ENCODE results near the gene GPR135. TPM values are rescaled to one million over a fixed set of nuclear protein-coding genes. Genes with fewer than 3 reads are reported as not detected.

Gene GPR135
- 0.47 and 0.68 TPM in 2 replicates for total RNA-seq

- DNase-seq, result no peak
Measured at GRCh38 chr14:59465316-59466135, at the start of gene GPR135. GPR135 (minus strand) TSS chr14:59465380; CDS start chr14:59465226, 154 bp downstream.

GRCh38 chr14:59511916-59512575 lies 46.9 kb upstream of the GPR135 start:
- DNase-seq, result peak; percentile 26

GRCh38 chr14:59510966-59511365 lies 45.8 kb upstream of the GPR135 start:
- no peak for DNase-seq

GRCh38 chr14:59510001-59510400 lies 44.8 kb upstream of the GPR135 start:
- DNase-seq, result no peak

- DNase-seq, result no peak
Measured at GRCh38 chr14:59509101-59509500, 43.9 kb upstream of the GPR135 start.

- no peak for DNase-seq
Measured at GRCh38 chr14:59507752-59508103, 42.5 kb upstream of the GPR135 start.

GRCh38 chr14:59507063-59507751 lies 42.0 kb upstream of the GPR135 start:
- peak; percentile 58 for DNase-seq

GRCh38 chr14:59503256-59503655 lies 38.1 kb upstream of the GPR135 start:
- DNase-seq, result no peak

GRCh38 chr14:59500732-59501131 lies 35.6 kb upstream of the GPR135 start:
- DNase-seq, result no peak

GRCh38 chr14:59492384-59492783 lies 27.2 kb upstream of the GPR135 start:
- no peak for DNase-seq

GRCh38 chr14:59490756-59491155 lies 25.6 kb upstream of the GPR135 start:
- no peak for DNase-seq

- DNase-seq, result no peak
Measured at GRCh38 chr14:59484639-59485175, 19.5 kb upstream of the GPR135 start.

- DNase-seq, result peak; percentile 97
Measured at GRCh38 chr14:59483819-59484638, 18.8 kb upstream of the GPR135 start, which contains the start of the genes JKAMP and L3HYPDH. JKAMP (plus strand) TSS chr14:59484517; CDS start chr14:59484590, 73 bp downstream. L3HYPDH (minus strand) TSS chr14:59484408; CDS start chr14:59484316, 92 bp downstream.

- DNase-seq, result peak; percentile 42
Measured at GRCh38 chr14:59483363-59483762, 18.2 kb upstream of the GPR135 start.

- peak; percentile 75 for DNase-seq
Measured at GRCh38 chr14:59482541-59483331, 17.6 kb upstream of the GPR135 start.

- DNase-seq, result peak; percentile 4
Measured at GRCh38 chr14:59481871-59482540, 16.8 kb upstream of the GPR135 start.

- no peak for DNase-seq
Measured at GRCh38 chr14:59481407-59481806, 16.2 kb upstream of the GPR135 start.

GRCh38 chr14:59480166-59480565 lies 15.0 kb upstream of the GPR135 start:
- DNase-seq, result no peak

GRCh38 chr14:59478540-59478939 lies 13.4 kb upstream of the GPR135 start:
- no peak for DNase-seq

GRCh38 chr14:59475709-59476108 lies 10.5 kb upstream of the GPR135 start:
- no peak for DNase-seq

GRCh38 chr14:59474172-59474571 lies 9.0 kb upstream of the GPR135 start:
- peak; percentile 44 for DNase-seq

All from dermis blood vessel endothelial cell (primary cell).